Right renal pelvis (tissue), 4 donors: ENCODE measurements around the gene ACTL7B. TPM values are rescaled to one million over a fixed set of nuclear protein-coding genes. Genes with fewer than 3 reads are reported as not detected.
"Not testable (repeated sequence)": the region's sequence is repeated elsewhere in the genome, so short reads cannot be mapped to it uniquely, and the experiment has no call there.

ENCODE experiments used
- DNase-seq, 4 donors: peaks; one replicate each; pipeline ENCODE4 v3.0.0-alpha.2; 2013; ENCODE audit warnings: low read depth in 4 of 4, low spot score in 3 of 4, missing footprints in 1 of 4
- polyA plus RNA-seq, 4 donors: library from polyadenylated mRNA; unstranded; fragments of 120-200 nt; gene quantifications; one replicate each; pipeline ENCODE4 v1.2.1, GENCODE V29; 2013; ENCODE audit not compliant: insufficient read length in 4 of 4

The ACTL7B gene
- polyA plus RNA-seq: not detected

GRCh38 chr9:108855888-108856287 is at the start of gene ACTL7B:
ACTL7B (minus strand) TSS chr9:108855986; CDS start chr9:108855930, 56 bp downstream.
- DNase-seq: no peak

GRCh38 chr9:108905494-108905893 is 49.7 kb upstream of the ACTL7B start:
- no peak for DNase-seq

GRCh38 chr9:108904161-108904560 is 48.4 kb upstream of the ACTL7B start:
- DNase-seq: no peak

GRCh38 chr9:108903420-108904103 is 47.8 kb upstream of the ACTL7B start:
- no peak for DNase-seq

- DNase-seq: no peak
Measured at GRCh38 chr9:108900176-108900575, 44.4 kb upstream of the ACTL7B start.

GRCh38 chr9:108899023-108899695 is 43.4 kb upstream of the ACTL7B start:
- not testable (repeated sequence) for DNase-seq

GRCh38 chr9:108897324-108898096 is 41.7 kb upstream of the ACTL7B start:
- DNase-seq: no peak

- DNase-seq: no peak
Measured at GRCh38 chr9:108894225-108894997, 38.6 kb upstream of the ACTL7B start.

- no peak for DNase-seq
Measured at GRCh38 chr9:108889649-108890067, 33.9 kb upstream of the ACTL7B start.

- DNase-seq: not testable (repeated sequence)
Measured at GRCh38 chr9:108886594-108887271, 30.9 kb upstream of the ACTL7B start.

GRCh38 chr9:108885643-108886348 is 30.0 kb upstream of the ACTL7B start:
- DNase-seq: peak; percentile 1 to 10 (median 6)

- DNase-seq: no peak
Measured at GRCh38 chr9:108884701-108885100, 28.9 kb upstream of the ACTL7B start.

GRCh38 chr9:108883085-108883484 is 27.3 kb upstream of the ACTL7B start:
- no peak for DNase-seq

- DNase-seq: no peak
Measured at GRCh38 chr9:108882052-108882888, 26.5 kb upstream of the ACTL7B start.

GRCh38 chr9:108880738-108881316 is 25.0 kb upstream of the ACTL7B start:
- DNase-seq: no peak

GRCh38 chr9:108877524-108877923 is 21.7 kb upstream of the ACTL7B start:
- DNase-seq: no peak

GRCh38 chr9:108876425-108876824 is 20.6 kb upstream of the ACTL7B start:
- DNase-seq: no peak
